ENCODE measurements around the gene DDX1. TPM values are rescaled to one million over a fixed set of nuclear protein-coding genes. Genes with fewer than 3 reads are reported as not detected.
"Not testable (repeated sequence)": the region's sequence is repeated elsewhere in the genome, so short reads cannot be mapped to it uniquely, and the experiment has no call there.

DDX1 gene
- total and polyA plus RNA-seq, 2 donors (not counting 3 experiments of a cell fraction or from before 2014, with no cell fraction given) = 41.2 to 117 TPM

GRCh38 chr2:15679386-15679924, 87.8 kb downstream of the DDX1 start:
- Histone ChIP-seq H4K20me1 (replicated peaks; ENCODE audit: control insufficient read depth, extremely low read depth, insufficient read depth, low read length) (no peaks in the 10 kb centered on the region), H3K27me3 (ENCODE audit: control insufficient read depth in 2 of 2, insufficient read depth in 2 of 2, low read length in 2 of 2) (no peaks in the 10 kb centered on the region), H3K4me3 (replicated peaks in 1 of 3; ENCODE audit: insufficient read depth in 1 of 3, low read depth in 1 of 3, low read length in 3 of 3) (no peak overlapping the region), H3K27ac (ENCODE audit: insufficient read depth, low read depth, low read length) (no peak overlapping the region), H3K4me2 (ENCODE audit: insufficient read depth, low read length) (no peak overlapping the region), H3K9me1 (replicated peaks; ENCODE audit: control insufficient read depth, extremely low read depth, insufficient read depth, low read length) (no peaks in the 10 kb centered on the region), H3K79me2 (ENCODE audit: control insufficient read depth, insufficient read depth, low read length) (no peaks in the 10 kb centered on the region), H3K4me1 (ENCODE audit: control insufficient read depth, extremely low read depth, insufficient read depth, low read length) (no peaks in the 10 kb centered on the region), H3K9ac (replicated peaks; ENCODE audit: extremely low read depth, insufficient read depth, low read length) (no peak overlapping the region), H2AFZ (ENCODE audit: low read depth, low read length) (no peak overlapping the region), H3K36me3 (ENCODE audit: control insufficient read depth in 2 of 2, extremely low read depth in 1 of 2, insufficient read depth in 2 of 2, low read length in 2 of 2) (no peaks in the 10 kb centered on the region), H3K9me3 (replicated peaks; ENCODE audit: control insufficient read depth, insufficient read depth, low read length) (no peaks in the 10 kb centered on the region)
- CTCF ChIA-PET = no interaction called here
- intact Hi-C loops (cut with micrococcal nuclease) (no loop called here), dilution Hi-C loops (cut with MboI; ENCODE audit: extremely low pct_ligation_motif_present, low sequenced_read_pairs) (no loop called here)
- FAIRE-seq (no peak), DNase-seq (ENCODE audit: low read depth, low spot score) (no peak)
- POLR2A ChIA-PET = no interaction called here
- TF ChIP-seq EZH2 (IDR thresholded peaks at IDR 0.05; ENCODE audit: borderline replicate concordance, low read depth, low read length, severe bottlenecking) (no peak), CTCF (IDR thresholded peaks at IDR 0.05; ENCODE audit: extremely low read depth in 1 of 2, insufficient read depth in 1 of 2, low read depth in 1 of 2, low read length in 2 of 2) (no peak), FOS (IDR thresholded peaks at IDR 0.05; ENCODE audit: borderline replicate concordance, insufficient read depth, low read length) (no peak), JUN (IDR thresholded peaks at IDR 0.05; ENCODE audit: borderline replicate concordance, insufficient read depth, insufficient read length, low read depth) (no peak), MAX (IDR thresholded peaks at IDR 0.05; ENCODE audit: insufficient read depth, insufficient read length) (no peak), POLR2AphosphoS5 (IDR thresholded peaks at IDR 0.05; ENCODE audit: insufficient read depth, low read depth, low read length) (no peak)
- BruUV-seq (replicated peaks) = no TSS peak

- H3K9me1 ChIP-seq (replicated peaks; ENCODE audit: control insufficient read depth, extremely low read depth, insufficient read depth, low read length); H4K20me1 ChIP-seq (replicated peaks; ENCODE audit: control insufficient read depth, extremely low read depth, insufficient read depth, low read length); H3K9ac ChIP-seq (replicated peaks; ENCODE audit: extremely low read depth, insufficient read depth, low read length); POLR2A ChIA-PET; H3K4me2 ChIP-seq (ENCODE audit: insufficient read depth, low read length); dilution Hi-C loops (cut with MboI; ENCODE audit: extremely low pct_ligation_motif_present, low sequenced_read_pairs); H3K4me3 ChIP-seq (replicated peaks in 1 of 3; ENCODE audit: insufficient read depth in 1 of 3, low read depth in 1 of 3, low read length in 3 of 3); H3K4me1 ChIP-seq (ENCODE audit: control insufficient read depth, extremely low read depth, insufficient read depth, low read length); H3K36me3 ChIP-seq (ENCODE audit: control insufficient read depth in 2 of 2, extremely low read depth in 1 of 2, insufficient read depth in 2 of 2, low read length in 2 of 2); H2AFZ ChIP-seq (ENCODE audit: low read depth, low read length); H3K9me3 ChIP-seq (replicated peaks; ENCODE audit: control insufficient read depth, insufficient read depth, low read length); intact Hi-C loops (cut with micrococcal nuclease); H3K27me3 ChIP-seq (ENCODE audit: control insufficient read depth in 2 of 2, insufficient read depth in 2 of 2, low read length in 2 of 2); DNase-seq (ENCODE audit: low read depth, low spot score); CTCF ChIA-PET; H3K79me2 ChIP-seq (ENCODE audit: control insufficient read depth, insufficient read depth, low read length); BruUV-seq (replicated peaks); FAIRE-seq; H3K27ac ChIP-seq (ENCODE audit: insufficient read depth, low read depth, low read length): not testable (repeated sequence)
Measured at GRCh38 chr2:15680132-15680531, 88.5 kb downstream of the DDX1 start.

Other genes starting within 250 kb of the DDX1 start
- gene NBAS, start 30.5 kb upstream of the DDX1 start, total RNA-seq = 41.2 and 43.0 TPM in 2 replicates
- gene NBAS, start 30.5 kb upstream of the DDX1 start, polyA plus RNA-seq = 29.0 and 29.4 TPM in 2 replicates

Measured in endothelial cell of umbilical vein (primary cell).